Hepatocyte (in vitro differentiated cells): Measurements from ENCODE around the gene SUN2. TPM values are rescaled to one million over a fixed set of nuclear protein-coding genes. Genes with fewer than 3 reads are reported as not detected.

Source experiments
- DNase-seq: peaks from one replicate; pipeline ENCODE4 v3.0.0-alpha.2; 2016; ENCODE audit warnings: low spot score
- H2AFZ ChIP-seq: fragments of 200-600 bp; sonication (generic); 2 replicates; pipeline ENCODE4 v1.6.0; 2016; ENCODE audit warnings: antibody characterized with exemption, mild to moderate bottlenecking
- H3K27ac ChIP-seq: fragments of 200-600 bp; sonication (generic); 2 replicates; pipeline ENCODE4 v1.5.1; 2016; ENCODE audit warnings: mild to moderate bottlenecking
- H3K27me3 ChIP-seq: fragments of 200-600 bp; sonication (generic); 2 replicates; pipeline ENCODE4 v1.6.1; 2016
- H3K36me3 ChIP-seq: fragments of 200-600 bp; sonication (generic); replicated peaks from 2 replicates; pipeline ENCODE4 v1.5.1; 2016; ENCODE audit warnings: low read depth; ENCODE audit not compliant: insufficient read depth
- H3K4me1 ChIP-seq: fragments of 200-600 bp; sonication (generic); 2 replicates; pipeline ENCODE4 v1.5.1; 2016; ENCODE audit warnings: mild to moderate bottlenecking, moderate library complexity; ENCODE audit not compliant: insufficient read depth
- H3K4me2 ChIP-seq: fragments of 200-600 bp; sonication (generic); 2 replicates; pipeline ENCODE4 v1.6.0; 2016
- H3K4me3 ChIP-seq: fragments of 200-600 bp; sonication (generic); 2 replicates; pipeline ENCODE4 v1.5.1; 2016; ENCODE audit warnings: mild to moderate bottlenecking
- H3K79me2 ChIP-seq: fragments of 200-600 bp; sonication (generic); 2 replicates; pipeline ENCODE4 v1.6.0; 2017; ENCODE audit warnings: mild to moderate bottlenecking
- H3K9me2 ChIP-seq: fragments of 200-600 bp; sonication (generic); replicated peaks from 2 replicates; pipeline ENCODE4 v1.6.0; 2017; ENCODE audit warnings: mild to moderate bottlenecking; ENCODE audit not compliant: insufficient read depth
- H3K9me3 ChIP-seq: fragments of 200-600 bp; sonication (generic); 2 replicates; pipeline ENCODE4 v1.5.1; 2016; ENCODE audit warnings: low read depth, mild to moderate bottlenecking
- H4K20me1 ChIP-seq: fragments of 200-600 bp; sonication (generic); 2 replicates; pipeline ENCODE4 v1.6.0; 2016; ENCODE audit warnings: mild to moderate bottlenecking; ENCODE audit not compliant: insufficient read depth, poor library complexity, severe bottlenecking
- CTCF ChIP-seq: fragments of 200-600 bp; sonication (generic); IDR thresholded peaks from 2 replicates; pipeline ENCODE4 v1.5.1; 2016; ENCODE audit warnings: antibody characterized with exemption, mild to moderate bottlenecking; ENCODE audit not compliant: poor library complexity
- EZH2 ChIP-seq: fragments of 200-600 bp; sonication (generic); IDR thresholded peaks from 2 replicates; pipeline ENCODE4 v1.6.1; 2016; ENCODE audit warnings: antibody characterized with exemption, mild to moderate bottlenecking, borderline replicate concordance
- EZH2phosphoT487 ChIP-seq: fragments of 200-600 bp; sonication (generic); IDR thresholded peaks from one replicate; pipeline ENCODE4 v1.6.1; 2018; ENCODE audit warnings: antibody characterized with exemption, mild to moderate bottlenecking, low read depth, moderate library complexity; ENCODE audit not compliant: unreplicated experiment, severe bottlenecking
- WGBS: methylation state at CpG from one replicate; pipeline ENCODE4 v1.1.6; 2016; ENCODE audit warnings: low lambda C conversion rate; ENCODE audit errors: missing lambda C conversion rate; 5-methylcytosine and 5-hydroxymethylcytosine counted together
- polyA plus RNA-seq: library from polyadenylated mRNA; unstranded; fragments of >200 nt; fragmentation: Nextera tagmentation; extraction: Ambion mirVana; gene quantifications from 2 replicates; pipeline ENCODE4 v1.2.1, GENCODE V29; 2016
- total RNA-seq: library from RNA; depleted of rRNA; stranded (reverse); fragments of >200 nt; gene quantifications from 2 replicates; pipeline ENCODE4 v1.2.3, GENCODE V29; 2014

The SUN2 gene
- total and polyA plus RNA-seq, 2 experiments from 2014 or later, result 56.1 to 70.8 TPM

- no peak overlapping the region for H3K4me2 ChIP-seq
- H3K4me3 ChIP-seq, result no peak overlapping the region
- H3K36me3 ChIP-seq, result no peaks in the 10 kb centered on the region
- H3K4me1 ChIP-seq, result peaks cover 14% of the 10 kb centered on the region
- TF ChIP-seq EZH2 (no peak), EZH2phosphoT487 (no peak), CTCF (no peak)
- no peaks in the 10 kb centered on the region for H3K9me2 ChIP-seq
- no peaks in the 10 kb centered on the region for H3K9me3 ChIP-seq
- WGBS, result 97% methylated on average over 17 of the region's 17 CpGs
- no peak overlapping the region for H3K27ac ChIP-seq
- DNase-seq, result no peak
- peaks cover 15% of the 10 kb centered on the region for H3K79me2 ChIP-seq
- H3K27me3 ChIP-seq, result no peaks in the 10 kb centered on the region
- no peaks in the 10 kb centered on the region for H4K20me1 ChIP-seq
- no peak overlapping the region for H2AFZ ChIP-seq
Measured at GRCh38 chr22:38750638-38751037, 5.2 kb downstream of the SUN2 start.

- Histone ChIP-seq H2AFZ (no peak overlapping the region), H3K79me2 (peaks cover 15% of the 10 kb centered on the region), H3K9me3 (no peaks in the 10 kb centered on the region), H3K4me3 (no peak overlapping the region), H3K4me2 (no peak overlapping the region), H3K27me3 (no peaks in the 10 kb centered on the region), H3K36me3 (no peaks in the 10 kb centered on the region), H3K4me1 (peaks cover 14% of the 10 kb centered on the region), H3K9me2 (no peaks in the 10 kb centered on the region), H3K27ac (no peak overlapping the region), H4K20me1 (no peaks in the 10 kb centered on the region)
- 97% methylated on average over 10 of the region's 14 CpGs for WGBS
- TF ChIP-seq EZH2, result no peak
- no peak for TF ChIP-seq CTCF
- DNase-seq, result no peak
Measured at GRCh38 chr22:38750104-38750503, 5.7 kb downstream of the SUN2 start.

DNA sequence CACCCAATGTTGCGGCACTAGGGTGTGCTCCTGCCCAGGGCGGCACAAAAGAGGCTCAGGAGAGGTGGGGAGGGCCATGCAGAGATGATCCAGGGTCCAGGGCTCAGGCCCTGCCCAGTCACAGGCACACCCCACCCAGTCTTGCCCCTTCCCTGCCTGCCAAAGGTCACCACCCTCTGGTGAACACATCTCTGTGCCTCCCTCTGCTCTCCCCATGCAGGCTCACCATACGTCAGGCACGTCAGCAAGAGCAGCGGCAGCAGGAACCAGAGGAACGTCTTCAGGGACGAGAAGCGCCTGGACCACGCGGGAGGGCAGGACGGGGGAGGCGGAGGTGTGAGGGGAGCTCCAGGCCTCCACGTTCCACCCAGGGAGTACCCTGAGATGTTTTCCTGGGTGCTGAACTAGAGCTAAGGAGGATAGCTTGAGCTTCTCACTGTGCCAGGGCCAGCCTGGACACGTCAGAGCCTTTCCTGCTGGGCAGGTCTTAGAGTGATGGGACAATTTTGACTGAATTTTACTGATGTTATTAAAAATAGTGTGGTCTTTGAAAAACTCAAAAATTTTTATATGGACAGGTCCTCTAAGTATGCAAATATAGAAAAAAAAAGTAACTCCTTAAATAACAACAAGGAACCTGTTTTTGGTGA, 7.2 kb downstream of the SUN2 start:
- Histone ChIP-seq H4K20me1 (no peaks in the 10 kb centered on the region), H3K4me2 (no peak overlapping the region), H3K27ac (no peak overlapping the region), H3K79me2 (peaks cover 13% of the 10 kb centered on the region), H3K4me3 (no peak overlapping the region), H3K27me3 (no peaks in the 10 kb centered on the region), H3K4me1 (peaks cover 3% of the 10 kb centered on the region), H2AFZ (no peak overlapping the region), H3K9me2 (no peaks in the 10 kb centered on the region), H3K36me3 (no peaks in the 10 kb centered on the region), H3K9me3 (no peaks in the 10 kb centered on the region)
- 88% methylated on average over 9 of the region's 14 CpGs for WGBS
- TF ChIP-seq EZH2phosphoT487 (no peak), CTCF (no peak), EZH2 (no peak)
- DNase-seq, result no peak
